Keratinocyte (primary cell): ENCODE results near the gene CYSTM1.

Experiments used
- CTCF ChIP-seq, 3 experiments: IDR thresholded peaks in 1 of 3; conservative IDR thresholded peaks in 1 of 3; optimal IDR thresholded peaks in 1 of 3; 2 replicates in 2 of 3; 3 replicates in 1 of 3; pipeline versions ENCODE3 to v1.5.1; 2011; ENCODE audit warnings: low read length in 3 of 3, mild to moderate bottlenecking in 3 of 3, moderate library complexity in 2 of 3, control low read depth in 1 of 3, inconsistent platforms in 1 of 3; ENCODE audit not compliant: insufficient read depth in 2 of 3; ENCODE audit errors: extremely low read depth in 1 of 3
- EZH2 ChIP-seq: IDR thresholded peaks from one replicate; pipeline ENCODE4 v1.6.1; 2012; ENCODE audit warnings: inconsistent platforms, mild to moderate bottlenecking, low read length, moderate library complexity

DNA sequence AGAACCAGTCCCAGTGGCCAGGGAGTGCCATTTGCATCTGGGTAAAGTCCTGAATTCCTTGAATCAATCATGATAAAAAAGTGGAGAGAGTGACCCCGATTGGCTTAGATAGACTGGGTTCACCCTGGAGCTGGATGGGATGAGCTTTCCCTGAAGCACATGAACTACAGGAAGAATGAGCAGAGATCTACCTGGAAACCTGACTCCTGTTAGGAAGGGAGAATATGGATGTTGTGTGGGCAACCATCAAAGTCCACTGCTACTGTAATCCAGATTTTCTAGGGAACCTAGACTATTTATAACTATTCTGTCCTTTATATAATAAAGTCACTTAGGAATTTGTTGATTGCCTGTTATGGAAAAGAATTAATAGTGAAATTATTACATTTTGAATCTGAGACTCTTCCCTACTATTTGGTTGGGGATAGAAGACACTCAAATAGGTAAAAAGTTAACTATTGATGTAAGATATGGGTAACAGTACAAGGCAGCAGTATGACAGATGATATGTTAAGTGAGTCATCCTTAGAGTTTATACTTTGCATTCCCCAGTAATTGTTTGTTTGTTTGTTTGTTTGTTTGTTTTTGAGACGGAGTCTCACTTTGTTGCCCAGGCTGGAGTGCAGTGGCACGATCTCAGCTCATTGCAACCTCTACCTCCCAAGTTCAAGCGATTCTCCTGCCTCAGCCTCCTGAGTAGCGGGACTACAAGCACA is 17.9 kb downstream of the CYSTM1 start:
- TF ChIP-seq CTCF (optimal IDR thresholded peaks at IDR 0.05 in 1 of 3, IDR thresholded peaks at IDR 0.05 in 1 of 3, conservative IDR thresholded peaks at IDR 0.05 in 1 of 3; ENCODE audit: extremely low read depth in 1 of 3, insufficient read depth in 2 of 3, low read length in 3 of 3) (no peak), EZH2 (no peak)
